HUES48 (cell line): ENCODE data around the gene WDR27.

Source experiments
- H3K27ac ChIP-seq: one replicate; pipeline ENCODE4 v1.7.0; 2013; ENCODE audit warnings: low read depth, low read length, inconsistent platforms
- H3K27me3 ChIP-seq: 2 replicates; pipeline ENCODE4 v1.6.1; 2013; ENCODE audit warnings: mild to moderate bottlenecking, low read length; ENCODE audit not compliant: control insufficient read depth, insufficient read depth
- H3K36me3 ChIP-seq: 2 replicates; pipeline ENCODE4 v1.6.1; 2013; ENCODE audit warnings: low read length; ENCODE audit not compliant: control insufficient read depth, insufficient read depth
- H3K4me1 ChIP-seq: 2 replicates; pipeline ENCODE4 v1.6.1; 2013; ENCODE audit warnings: mild to moderate bottlenecking, low read length; ENCODE audit not compliant: control insufficient read depth, insufficient read depth
- H3K4me3 ChIP-seq: 2 replicates; pipeline ENCODE4 v1.5.1; 2013; ENCODE audit warnings: mild to moderate bottlenecking, low read depth, low read length
- H3K9ac ChIP-seq: 2 replicates; pipeline ENCODE4 v1.6.1; 2013; ENCODE audit warnings: mild to moderate bottlenecking, low read depth, low read length, moderate library complexity
- H3K9me3 ChIP-seq: 2 replicates; pipeline ENCODE4 v1.6.1; 2013; ENCODE audit warnings: low read length; ENCODE audit not compliant: control insufficient read depth, insufficient read depth

The WDR27 gene

GRCh38 chr6:169577236-169577635 is 124.6 kb downstream of the WDR27 start:
- no peaks in the 10 kb centered on the region for H3K9me3 ChIP-seq
- no peak overlapping the region for H3K27ac ChIP-seq
- no peak overlapping the region for H3K9ac ChIP-seq
- H3K4me1 ChIP-seq, result 0 out of 2 replicates have a peak, but pooled peaks cover 8% of the 10 kb centered on the region
- no peaks in the 10 kb centered on the region for H3K27me3 ChIP-seq
- H3K36me3 ChIP-seq, result no peaks in the 10 kb centered on the region
- H3K4me3 ChIP-seq, result no peak overlapping the region

GRCh38 chr6:169575821-169576220 is 126.0 kb downstream of the WDR27 start:
- Histone ChIP-seq H3K27me3 (no peaks in the 10 kb centered on the region), H3K9me3 (no peaks in the 10 kb centered on the region), H3K4me3 (no peak overlapping the region), H3K4me1 (0 out of 2 replicates have a peak, but pooled peaks cover 8% of the 10 kb centered on the region), H3K9ac (no peak overlapping the region), H3K36me3 (no peaks in the 10 kb centered on the region), H3K27ac (no peak overlapping the region)

- Histone ChIP-seq H3K27ac (no peak overlapping the region), H3K9me3 (no peaks in the 10 kb centered on the region), H3K27me3 (no peaks in the 10 kb centered on the region), H3K4me1 (0 out of 2 replicates have a peak, but pooled peaks cover 7% of the 10 kb centered on the region), H3K9ac (no peak overlapping the region), H3K36me3 (no peaks in the 10 kb centered on the region), H3K4me3 (no peak overlapping the region)
These were observed 126.5 kb downstream of the WDR27 start for GRCh38 chr6:169575365-169575764.

- no peak overlapping the region for H3K9ac ChIP-seq
- no peaks in the 10 kb centered on the region for H3K27me3 ChIP-seq
- no peak overlapping the region for H3K27ac ChIP-seq
- H3K9me3 ChIP-seq, result no peaks in the 10 kb centered on the region
- no peaks in the 10 kb centered on the region for H3K36me3 ChIP-seq
- H3K4me1 ChIP-seq, result no peaks in the 10 kb centered on the region
- H3K4me3 ChIP-seq, result no peak overlapping the region
These were observed 127.4 kb downstream of the WDR27 start for GRCh38 chr6:169574420-169574819.

- H3K4me1 ChIP-seq, result no peaks in the 10 kb centered on the region
- H3K9ac ChIP-seq, result no peak overlapping the region
- no peaks in the 10 kb centered on the region for H3K27me3 ChIP-seq
- no peaks in the 10 kb centered on the region for H3K9me3 ChIP-seq
- no peak overlapping the region for H3K27ac ChIP-seq
- H3K4me3 ChIP-seq, result no peak overlapping the region
- no peaks in the 10 kb centered on the region for H3K36me3 ChIP-seq
These were observed 127.9 kb downstream of the WDR27 start for GRCh38 chr6:169573883-169574282.

- Histone ChIP-seq H3K36me3 (no peaks in the 10 kb centered on the region), H3K4me3 (no peak overlapping the region), H3K4me1 (no peaks in the 10 kb centered on the region), H3K9ac (no peak overlapping the region), H3K27me3 (no peaks in the 10 kb centered on the region), H3K27ac (no peak overlapping the region), H3K9me3 (no peaks in the 10 kb centered on the region)
These were observed 130.5 kb downstream of the WDR27 start for GRCh38 chr6:169571123-169571962.

- H3K4me3 ChIP-seq, result no peak overlapping the region
- H3K9me3 ChIP-seq, result no peaks in the 10 kb centered on the region
- H3K27me3 ChIP-seq, result no peaks in the 10 kb centered on the region
- no peaks in the 10 kb centered on the region for H3K36me3 ChIP-seq
- no peaks in the 10 kb centered on the region for H3K4me1 ChIP-seq
- H3K27ac ChIP-seq, result no peak overlapping the region
- H3K9ac ChIP-seq, result no peak overlapping the region
These were observed 133.3 kb downstream of the WDR27 start for GRCh38 chr6:169568314-169569087.

GRCh38 chr6:169567819-169568218 is 134.0 kb downstream of the WDR27 start:
- Histone ChIP-seq H3K9ac (no peak overlapping the region), H3K27me3 (no peaks in the 10 kb centered on the region), H3K36me3 (no peaks in the 10 kb centered on the region), H3K27ac (no peak overlapping the region), H3K4me3 (no peak overlapping the region), H3K9me3 (no peaks in the 10 kb centered on the region), H3K4me1 (no peaks in the 10 kb centered on the region)

- H3K9me3 ChIP-seq, result no peaks in the 10 kb centered on the region
- H3K4me3 ChIP-seq, result no peak overlapping the region
- no peaks in the 10 kb centered on the region for H3K4me1 ChIP-seq
- no peaks in the 10 kb centered on the region for H3K27me3 ChIP-seq
- H3K9ac ChIP-seq, result no peak overlapping the region
- H3K27ac ChIP-seq, result no peak overlapping the region
- no peaks in the 10 kb centered on the region for H3K36me3 ChIP-seq
These were observed 134.7 kb downstream of the WDR27 start for GRCh38 chr6:169566961-169567750.

- Histone ChIP-seq H3K4me1 (no peaks in the 10 kb centered on the region), H3K27ac (no peak overlapping the region), H3K27me3 (no peaks in the 10 kb centered on the region), H3K9ac (no peak overlapping the region), H3K36me3 (no peaks in the 10 kb centered on the region), H3K9me3 (no peaks in the 10 kb centered on the region), H3K4me3 (no peak overlapping the region)
These were observed 135.5 kb downstream of the WDR27 start for GRCh38 chr6:169566319-169566718.
